DMS79 (cell line): ENCODE data around the gene ATP2B3.

Experiments
- DNase-seq: peaks from one replicate; lab custom pipeline; 2025; lab: John Stamatoyannopoulos, UW

ATP2B3 gene

GRCh38 chrX:153568451-153569011 is 51.1 kb downstream of the ATP2B3 start:
- no peak for DNase-seq

GRCh38 chrX:153569475-153569874 is 52.0 kb downstream of the ATP2B3 start:
- DNase-seq: no peak

GRCh38 chrX:153571534-153571908 is 54.1 kb downstream of the ATP2B3 start:
- DNase-seq: no peak

GRCh38 chrX:153572601-153573000 is 55.2 kb downstream of the ATP2B3 start:
- DNase-seq: no peak

GRCh38 chrX:153573984-153574383 is 56.5 kb downstream of the ATP2B3 start:
- no peak for DNase-seq

GRCh38 chrX:153576239-153576870 is 58.9 kb downstream of the ATP2B3 start:
- no peak for DNase-seq

GRCh38 chrX:153576961-153577360 is 59.5 kb downstream of the ATP2B3 start:
- DNase-seq: no peak

GRCh38 chrX:153578200-153578835 is 60.9 kb downstream of the ATP2B3 start:
- no peak for DNase-seq

GRCh38 chrX:153578889-153579288 is 61.4 kb downstream of the ATP2B3 start:
- DNase-seq: no peak

GRCh38 chrX:153580700-153581386 is 63.4 kb downstream of the ATP2B3 start:
- no peak for DNase-seq

- DNase-seq: no peak
Measured at GRCh38 chrX:153582896-153583295, 65.5 kb downstream of the ATP2B3 start.

GRCh38 chrX:153583433-153583832 is 66.0 kb downstream of the ATP2B3 start:
- no peak for DNase-seq

GRCh38 chrX:153585827-153586226 is 68.4 kb downstream of the ATP2B3 start:
- DNase-seq: no peak

- no peak for DNase-seq
Measured at GRCh38 chrX:153587342-153587741, 69.9 kb downstream of the ATP2B3 start.

GRCh38 chrX:153588021-153588781 is 70.8 kb downstream of the ATP2B3 start:
- no peak for DNase-seq

GRCh38 chrX:153588782-153589446 is 71.5 kb downstream of the ATP2B3 start:
- no peak for DNase-seq

GRCh38 chrX:153590961-153591956 is 73.8 kb downstream of the ATP2B3 start:
- no peak for DNase-seq

- DNase-seq: no peak
Measured at GRCh38 chrX:153592091-153592833, 74.8 kb downstream of the ATP2B3 start.

- DNase-seq: peak; percentile 29
Measured at GRCh38 chrX:153592966-153593688, 75.7 kb downstream of the ATP2B3 start.
